HepG2 (cell line): ENCODE data around the gene KIAA0825. TPM values are rescaled to one million over a fixed set of nuclear protein-coding genes. Genes with fewer than 3 reads are reported as not detected.

Experiments used
- ATAC-seq: fragments of 200-7000 bp; cut with Tn5 transposase; 3 replicates; pipeline ENCODE4 v1.9.1; 2020; ENCODE audit warnings: mild to moderate bottlenecking, moderate library complexity
- BruUV-seq: library from RNA; stranded (reverse); fragments of 400-500 nt; replicated peaks from 2 replicates; lab custom pipeline; 2021; lab: Mats Ljungman, UMichigan
- CTCF ChIA-PET: fragments of 300-600 bp; formaldehyde crosslinking; extraction: SDS; loops from one replicate; lab custom pipeline; 2021; ENCODE audit warnings: low total read pairs, inconsistent platforms, low intra/inter-chr PET ratio; lab: Yijun Ruan, JAX
- POLR2A ChIA-PET: fragments of 350-600 bp; sonication (Branson Sonifier 250); formaldehyde crosslinking; loops from one replicate; lab custom pipeline; 2020; ENCODE audit warnings: antibody characterized with exemption, inconsistent platforms; lab: Yijun Ruan, JAX
- DNase-seq: peaks from one replicate; pipeline ENCODE4 v3.0.0-alpha.2; 2015; ENCODE audit warnings: low spot score
- FAIRE-seq: peaks from 3 replicates; lab custom pipeline; 2011; peaks lifted over from hg19 to GRCh38; lab: Jason Lieb, UNC
- H2AFZ ChIP-seq: one replicate; pipeline ENCODE4 v1.6.1; 2011; ENCODE audit warnings: low read length, inconsistent platforms
- H3K27ac ChIP-seq: fragments of 300-600 bp; 3 replicates; pipeline ENCODE4 v1.8.0; 2011; ENCODE audit warnings: mixed run types, mild to moderate bottlenecking, mixed read lengths, low read length, inconsistent platforms; ENCODE audit not compliant: insufficient read depth; ENCODE audit errors: extremely low read length
- H3K27me3 ChIP-seq, 2 experiments: fragments of 200-600 bp in 1 of 2; 2 replicates in 1 of 2; 3 replicates in 1 of 2; pipeline versions ENCODE4 v1.6.0 to v1.8.0; 2011; ENCODE audit warnings: low read length in 2 of 2, mild to moderate bottlenecking in 2 of 2, moderate library complexity in 2 of 2, inconsistent platforms in 1 of 2; ENCODE audit not compliant: insufficient read depth in 2 of 2, control insufficient read depth in 1 of 2
- H3K36me3 ChIP-seq, 2 experiments: fragments of 200-600 bp in 1 of 2; replicated peaks in 1 of 2; 2 replicates in 1 of 2; 3 replicates in 1 of 2; pipeline versions ENCODE4 v1.5.1 to v1.8.0; 2011; ENCODE audit warnings: low read length in 2 of 2, inconsistent platforms in 1 of 2; ENCODE audit not compliant: insufficient read depth in 2 of 2, control insufficient read depth in 1 of 2
- H3K4me1 ChIP-seq: 2 replicates; pipeline ENCODE4 v1.5.1; 2012; ENCODE audit warnings: low read length, inconsistent platforms; ENCODE audit not compliant: insufficient read depth
- H3K4me2 ChIP-seq: 2 replicates; pipeline ENCODE4 v1.6.0; 2011; ENCODE audit warnings: low read depth, low read length, inconsistent platforms
- H3K4me3 ChIP-seq, 3 experiments: fragments of 200-600 bp in 1 of 3; sonication (generic), shearing (Covaris generic) in 1 of 3; replicated peaks in 1 of 3; 2 replicates each; pipeline ENCODE4 v1.5.1; 2011 to 2016; ENCODE audit warnings: low read length in 3 of 3, inconsistent platforms in 2 of 3, low read depth in 2 of 3, mild to moderate bottlenecking in 2 of 3, control low read depth in 1 of 3, mixed read lengths in 1 of 3; ENCODE audit not compliant: insufficient read depth in 1 of 3
- H3K79me2 ChIP-seq: one replicate; pipeline ENCODE4 v1.6.1; 2011; ENCODE audit warnings: low read length, inconsistent platforms; ENCODE audit not compliant: insufficient read depth
- H3K9ac ChIP-seq: 2 replicates; pipeline ENCODE4 v1.6.0; 2011; ENCODE audit warnings: mild to moderate bottlenecking, low read depth, low read length, inconsistent platforms; ENCODE audit not compliant: insufficient read depth
- H3K9me3 ChIP-seq: 2 replicates; pipeline ENCODE4 v1.5.1; 2012; ENCODE audit warnings: mild to moderate bottlenecking, low read length
- H4K20me1 ChIP-seq: 2 replicates; pipeline ENCODE4 v1.6.0; 2011; ENCODE audit warnings: inconsistent platforms, mild to moderate bottlenecking, low read length, moderate library complexity; ENCODE audit not compliant: insufficient read depth
- CEBPB ChIP-seq: IDR thresholded peaks from 2 replicates; pipeline ENCODE4 v1.6.1; 2011; ENCODE audit warnings: low read depth, low read length, improper control_type of control experiment, borderline replicate concordance
- CHD2 ChIP-seq: IDR thresholded peaks from 2 replicates; pipeline ENCODE4 v1.6.1; 2011; ENCODE audit warnings: low read depth, low read length, improper control_type of control experiment
- EEA1 ChIP-seq: sonication (generic); formaldehyde crosslinking; IDR thresholded peaks from 2 replicates; pipeline ENCODE4 v1.5.1; 2020; ENCODE audit warnings: mild to moderate bottlenecking, missing genetic modification reagents, borderline replicate concordance
- HMGA1 ChIP-seq: sonication (generic); formaldehyde crosslinking; conservative IDR thresholded peaks from 2 replicates; pipeline ENCODE4 v1.4.0; 2020; ENCODE audit warnings: missing genetic modification reagents
- MAZ ChIP-seq, 2 experiments: sonication (generic) in 1 of 2; formaldehyde crosslinking in 1 of 2; IDR thresholded peaks; 2 replicates each; pipeline versions ENCODE4 v1.5.0 to v1.6.1; 2012 to 2020; ENCODE audit warnings: low read depth in 2 of 2, mild to moderate bottlenecking in 2 of 2, borderline replicate concordance in 1 of 2, improper control_type of control experiment in 1 of 2, low read length in 1 of 2, missing genetic modification reagents in 1 of 2, moderate library complexity in 1 of 2
- RXRB ChIP-seq: IDR thresholded peaks from 2 replicates; pipeline ENCODE4 v1.6.1; 2016; ENCODE audit warnings: borderline replicate concordance, missing genetic modification reagents, missing compliant biosample characterization
- ZFP37 ChIP-seq: sonication (generic); formaldehyde crosslinking; IDR thresholded peaks from 2 replicates; pipeline ENCODE4 v1.4.0; 2020; ENCODE audit warnings: missing genetic modification reagents, borderline replicate concordance
- ZNF232 ChIP-seq: sonication (generic); formaldehyde crosslinking; IDR thresholded peaks from 2 replicates; pipeline ENCODE4 v1.4.0; 2020; ENCODE audit warnings: missing genetic modification reagents, borderline replicate concordance
- ZNF343 ChIP-seq: sonication (generic); formaldehyde crosslinking; IDR thresholded peaks from 2 replicates; pipeline ENCODE4 v1.4.0; 2020; ENCODE audit warnings: mild to moderate bottlenecking, missing genetic modification reagents
- ZNF598 ChIP-seq: sonication (generic); formaldehyde crosslinking; IDR thresholded peaks from 2 replicates; pipeline ENCODE4 v1.5.1; 2020; ENCODE audit warnings: mild to moderate bottlenecking, missing genetic modification reagents, borderline replicate concordance
- WGBS: methylation state at CpG from one replicate; pipeline ENCODE4 v1.1.6; 2017; ENCODE audit warnings: low lambda C conversion rate; 5-methylcytosine and 5-hydroxymethylcytosine counted together
- in situ Hi-C: cut with HindIII; loops from 2 replicates; pipeline ENCODE4 v1.10.0; 2017; ENCODE audit warnings: low pct_unique_long_range_greater_than_20kb; ENCODE audit not compliant: extremely low pct_ligation_motif_present
- intact Hi-C: fragments of 100-400 bp; cut with micrococcal nuclease; formaldehyde crosslinking; loops from one replicate; pipeline ENCODE4 v1.10.0; 2022; ENCODE audit not compliant: unreplicated experiment
- polyA plus RNA-seq, 8 experiments: library from polyadenylated mRNA; depleted of rRNA in 3 of 8; stranded (reverse) in 7 of 8; unstranded in 1 of 8; fragments of >200 nt; fragmentation: Illumina TruSeq in 4 of 8; extraction: Trizol in 4 of 8; gene quantifications; 2 replicates each; pipeline versions ENCODE4 v1.2.1 to v1.2.3, GENCODE V29; 2011 to 2016; ENCODE audit warnings: low read depth in 4 of 8, missing spikeins in 1 of 8, mixed read lengths in 1 of 8; ENCODE audit not compliant: insufficient read depth in 1 of 8
- total RNA-seq, 5 experiments: library from RNA; depleted of rRNA; stranded (reverse); fragments of >200 nt; fragmentation: Illumina TruSeq; extraction: Trizol; gene quantifications; 2 replicates each; pipeline ENCODE4 v1.2.3, GENCODE V29; 2016; ENCODE audit warnings: low read depth in 1 of 5
- TF ChIP-seq, protein P1 (sequence below): sonication (generic); formaldehyde crosslinking; IDR thresholded peaks from 2 replicates; pipeline ENCODE4 v1.8.0; 2022; ENCODE audit warnings: mild to moderate bottlenecking, missing genetic modification reagents, moderate library complexity
- TF ChIP-seq, protein P2 (sequence below): sonication (generic); formaldehyde crosslinking; IDR thresholded peaks from 2 replicates; pipeline ENCODE4 v1.4.0; 2020; ENCODE audit warnings: mild to moderate bottlenecking, missing genetic modification reagents
- TF ChIP-seq, protein P3 (sequence below): sonication (generic); formaldehyde crosslinking; IDR thresholded peaks from 2 replicates; pipeline ENCODE4 v1.5.0; 2020; ENCODE audit warnings: mild to moderate bottlenecking, missing genetic modification reagents, borderline replicate concordance

KIAA0825 gene
- total and polyA plus RNA-seq, 2 of the 13 experiments (the other 11 are each of a cell fraction or from before 2014, with no cell fraction given): 0.05 to 0.51 TPM

DNA sequence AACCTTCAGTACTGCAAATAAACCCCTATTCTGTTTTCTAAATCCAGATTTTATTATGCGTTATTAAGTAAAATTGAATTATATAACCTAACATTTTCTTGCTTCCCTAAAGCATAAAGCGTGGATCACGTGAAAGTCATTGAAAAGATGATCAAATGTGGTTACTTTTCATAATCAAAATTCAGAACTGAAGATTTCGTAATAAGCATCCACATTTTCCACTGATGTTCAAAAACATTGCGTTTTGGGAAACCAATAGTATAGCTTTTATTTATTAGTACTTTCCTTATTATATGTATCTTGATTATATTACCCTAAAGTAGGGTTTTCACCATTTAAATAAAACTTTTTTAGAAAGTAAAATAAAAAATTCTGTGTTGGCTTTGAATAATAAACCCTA lies 1.9 kb upstream of the KIAA0825 start:
- no peak for DNase-seq
- Histone ChIP-seq H3K9me3 (no peaks in the 10 kb centered on the region), H3K27me3 (no peaks in the 10 kb centered on the region; a peak in 1 of 5 replicates), H3K9ac (no peak overlapping the region), H3K79me2 (peaks cover 30% of the 10 kb centered on the region), H3K4me1 (peaks cover 17% of the 10 kb centered on the region), H3K36me3 (no peaks in the 10 kb centered on the region), H4K20me1 (no peaks in the 10 kb centered on the region), H3K27ac (no peak overlapping the region), H3K4me2 (peak overlapping the region; percentile 72), H2AFZ (no peak overlapping the region), H3K4me3 (no peak overlapping the region; a peak in 1 of 6 replicates)
- POLR2A ChIA-PET: no interaction called here
- in situ Hi-C loops: no loop called here
- FAIRE-seq: no peak
- TF ChIP-seq, protein P1, sequence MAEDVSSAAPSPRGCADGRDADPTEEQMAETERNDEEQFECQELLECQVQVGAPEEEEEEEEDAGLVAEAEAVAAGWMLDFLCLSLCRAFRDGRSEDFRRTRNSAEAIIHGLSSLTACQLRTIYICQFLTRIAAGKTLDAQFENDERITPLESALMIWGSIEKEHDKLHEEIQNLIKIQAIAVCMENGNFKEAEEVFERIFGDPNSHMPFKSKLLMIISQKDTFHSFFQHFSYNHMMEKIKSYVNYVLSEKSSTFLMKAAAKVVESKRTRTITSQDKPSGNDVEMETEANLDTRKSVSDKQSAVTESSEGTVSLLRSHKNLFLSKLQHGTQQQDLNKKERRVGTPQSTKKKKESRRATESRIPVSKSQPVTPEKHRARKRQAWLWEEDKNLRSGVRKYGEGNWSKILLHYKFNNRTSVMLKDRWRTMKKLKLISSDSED (CRISPR knock-in tag): no peak
- TF ChIP-seq, protein P2, sequence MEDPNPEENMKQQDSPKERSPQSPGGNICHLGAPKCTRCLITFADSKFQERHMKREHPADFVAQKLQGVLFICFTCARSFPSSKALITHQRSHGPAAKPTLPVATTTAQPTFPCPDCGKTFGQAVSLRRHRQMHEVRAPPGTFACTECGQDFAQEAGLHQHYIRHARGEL (CRISPR knock-in tag): no peak
- TF ChIP-seq MAZ (IDR thresholded peaks at IDR 0.05; ENCODE audit: borderline replicate concordance, low read depth, low read length) (no peak), MAZ (CRISPR knock-in tag; IDR thresholded peaks at IDR 0.05; ENCODE audit: low read depth) (no peak), CEBPB (peak; percentile 65; the same call in 1 of the 2 replicates), CHD2 (no peak), RXRB (no peak)
- ATAC-seq: no peak
- WGBS: 97% methylated on average over 5 of the region's 5 CpGs
- intact Hi-C loops: no loop called here
- CTCF ChIA-PET: no interaction called here
- no TSS peak for BruUV-seq

DNA sequence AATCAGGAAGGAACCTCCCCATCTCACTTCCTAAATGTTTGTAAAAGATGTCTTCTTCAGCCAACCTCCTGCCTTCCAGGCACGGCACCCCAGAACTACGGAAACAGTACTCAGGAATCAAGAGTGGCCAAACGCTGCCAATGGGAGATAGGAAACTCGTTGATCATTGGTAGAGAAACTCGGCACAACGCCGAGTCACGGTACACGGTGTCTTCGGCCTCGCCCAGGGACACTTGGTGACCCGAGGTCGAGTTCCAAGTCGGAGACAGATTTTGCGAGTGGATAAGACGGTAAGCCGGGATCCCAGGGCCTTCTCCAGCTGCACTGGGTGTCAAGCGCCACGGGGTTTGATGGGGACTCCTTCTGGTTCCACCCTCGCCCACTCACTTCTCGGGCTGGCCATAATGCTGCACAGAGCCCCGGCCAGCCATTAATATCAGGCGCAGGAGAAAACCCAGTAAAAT lies 343 bp downstream of the KIAA0825 start:
- ChIA-PET POLR2A (no interaction called here), CTCF (no interaction called here)
- Histone ChIP-seq H3K4me3 (peak overlapping the region; percentile 82 to 88 (median 88)), H3K36me3 (no peaks in the 10 kb centered on the region), H4K20me1 (no peaks in the 10 kb centered on the region), H3K27me3 (no peaks in the 10 kb centered on the region; a peak in 1 of 5 replicates), H3K79me2 (peaks cover 27% of the 10 kb centered on the region), H3K9me3 (no peaks in the 10 kb centered on the region), H3K4me1 (peaks cover 17% of the 10 kb centered on the region), H3K27ac (peak overlapping the region; percentile 79), H3K9ac (peak overlapping the region; percentile 73), H3K4me2 (peak overlapping the region; percentile 72), H2AFZ (peak overlapping the region; percentile 97)
- FAIRE-seq: peak; percentile 30
- WGBS: 0% methylated on average over 3 of the region's 23 CpGs
- in situ Hi-C loops: no loop called here
- peak; percentile 35 for DNase-seq
- BruUV-seq: TSS peak; percentile 73
- intact Hi-C loops: loop anchor here (1.0 to 5.0 kb wide), 3 partner anchors 75 to 232 kb away; no protein-coding TSS in a partner anchor
- peak; percentile 63 for ATAC-seq
- TF ChIP-seq ZNF598 (CRISPR knock-in tag) (peak; percentile 52; the same call in 1 of the 2 replicates), EEA1 (CRISPR knock-in tag) (peak; percentile 16; the same call in 1 of the 2 replicates), ZFP37 (CRISPR knock-in tag) (no peak; the same call in 1 of the 2 replicates), ZNF232 (CRISPR knock-in tag) (0 out of 2 replicates have a peak, but pooled peaks have one; percentile 0), ZNF343 (CRISPR knock-in tag) (peak; percentile 88), HMGA1 (CRISPR knock-in tag) (no peak)
- TF ChIP-seq, protein P3, sequence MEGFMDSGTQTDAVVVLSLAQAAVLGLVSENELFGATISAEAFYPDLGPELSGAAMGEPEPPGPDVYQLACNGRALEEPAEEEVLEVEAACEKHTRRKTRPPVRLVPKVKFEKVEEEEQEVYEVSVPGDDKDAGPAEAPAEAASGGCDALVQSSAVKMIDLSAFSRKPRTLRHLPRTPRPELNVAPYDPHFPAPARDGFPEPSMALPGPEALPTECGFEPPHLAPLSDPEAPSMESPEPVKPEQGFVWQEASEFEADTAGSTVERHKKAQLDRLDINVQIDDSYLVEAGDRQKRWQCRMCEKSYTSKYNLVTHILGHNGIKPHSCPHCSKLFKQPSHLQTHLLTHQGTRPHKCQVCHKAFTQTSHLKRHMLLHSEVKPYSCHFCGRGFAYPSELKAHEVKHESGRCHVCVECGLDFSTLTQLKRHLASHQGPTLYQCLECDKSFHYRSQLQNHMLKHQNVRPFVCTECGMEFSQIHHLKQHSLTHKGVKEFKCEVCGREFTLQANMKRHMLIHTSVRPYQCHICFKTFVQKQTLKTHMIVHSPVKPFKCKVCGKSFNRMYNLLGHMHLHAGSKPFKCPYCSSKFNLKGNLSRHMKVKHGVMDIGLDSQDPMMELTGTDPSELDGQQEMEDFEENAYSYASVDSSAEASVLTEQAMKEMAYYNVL (CRISPR knock-in tag): peak; percentile 16; the same call in 1 of the 2 replicates
